HG03064 (cell line): ENCODE data around the gene PSMG2.
"Not testable (repeated sequence)": the region's sequence is repeated elsewhere in the genome, so short reads cannot be mapped to it uniquely, and the experiment has no call there.

ENCODE experiments used
- ATAC-seq: cut with Tn5 transposase; IDR thresholded peaks from one replicate; pipeline ENCODE4 v1.9.1; 2021; ENCODE audit warnings: low read depth; ENCODE audit not compliant: unreplicated experiment

The PSMG2 gene

GRCh38 chr18:12721495-12722275, 18.8 kb downstream of the PSMG2 start:
- no peak for ATAC-seq

GRCh38 chr18:12722731-12723130, 19.9 kb downstream of the PSMG2 start:
- no peak for ATAC-seq

GRCh38 chr18:12726331-12726730, 23.5 kb downstream of the PSMG2 start:
- ATAC-seq = no peak

- ATAC-seq = no peak
Observed at GRCh38 chr18:12726774-12727550, 24.1 kb downstream of the PSMG2 start.

- ATAC-seq = no peak
Observed at GRCh38 chr18:12737243-12737902, 34.5 kb downstream of the PSMG2 start.

GRCh38 chr18:12741351-12741750, 38.5 kb downstream of the PSMG2 start:
- ATAC-seq = no peak

GRCh38 chr18:12742453-12742852, 39.6 kb downstream of the PSMG2 start:
- no peak for ATAC-seq

GRCh38 chr18:12744103-12744502, 41.3 kb downstream of the PSMG2 start:
- ATAC-seq = no peak

GRCh38 chr18:12745095-12745795, 42.4 kb downstream of the PSMG2 start:
- no peak for ATAC-seq

GRCh38 chr18:12747530-12748315, 44.9 kb downstream of the PSMG2 start:
- no peak for ATAC-seq

- ATAC-seq = no peak
Observed at GRCh38 chr18:12748671-12749070, 45.8 kb downstream of the PSMG2 start.

- no peak for ATAC-seq
Observed at GRCh38 chr18:12749121-12749520, 46.3 kb downstream of the PSMG2 start.

GRCh38 chr18:12750076-12750714, 47.4 kb downstream of the PSMG2 start:
- ATAC-seq = no peak

GRCh38 chr18:12750715-12751502, 48.1 kb downstream of the PSMG2 start:
- ATAC-seq = no peak

GRCh38 chr18:12751503-12751884, 48.7 kb downstream of the PSMG2 start:
- no peak for ATAC-seq

GRCh38 chr18:12751891-12752290, 49.0 kb downstream of the PSMG2 start:
- no peak for ATAC-seq

- no peak for ATAC-seq
Observed at GRCh38 chr18:12754511-12754910, 51.7 kb downstream of the PSMG2 start.

GRCh38 chr18:12755606-12756005, 52.8 kb downstream of the PSMG2 start:
- not testable (repeated sequence) for ATAC-seq
